OCI-LY7 (cell line): ENCODE results near the gene SOX5. TPM values are rescaled to one million over a fixed set of nuclear protein-coding genes. Genes with fewer than 3 reads are reported as not detected.

Experiments used
- BruUV-seq: library from RNA; stranded (reverse); fragments of 400-500 nt; replicated peaks from 2 replicates; lab custom pipeline; 2021; lab: Mats Ljungman, UMichigan
- CTCF ChIA-PET: fragments of 300-600 bp; sonication (Branson Sonifier 250); formaldehyde crosslinking; loops from one replicate; lab custom pipeline; 2022; ENCODE audit warnings: antibody characterized with exemption; ENCODE audit not compliant: unreplicated experiment; lab: Charles Lee
- POLR2A ChIA-PET: fragments of 300-600 bp; sonication (Branson Sonifier 250); formaldehyde crosslinking; loops from one replicate; lab custom pipeline; 2022; ENCODE audit warnings: antibody characterized with exemption; lab: Charles Lee
- DNase-seq: peaks from one replicate; pipeline ENCODE4 v3.0.0-alpha.2; 2015; ENCODE audit warnings: low spot score
- H2AFZ ChIP-seq: fragments of 200-600 bp; sonication (generic), shearing (Covaris generic); 2 replicates; pipeline ENCODE4 v1.6.1; 2014; ENCODE audit warnings: mild to moderate bottlenecking, antibody characterized with exemption, low read length, moderate library complexity
- H3K27ac ChIP-seq: fragments of 200-600 bp; sonication (generic); 2 replicates; pipeline ENCODE4 v1.5.1; 2014; ENCODE audit warnings: mixed run types, low read depth, mild to moderate bottlenecking, moderate library complexity, low read length, inconsistent platforms; ENCODE audit not compliant: poor library complexity, severe bottlenecking
- H3K36me3 ChIP-seq: fragments of 200-600 bp; sonication (generic); 2 replicates; pipeline ENCODE4 v1.6.1; 2014; ENCODE audit warnings: mild to moderate bottlenecking, antibody characterized with exemption, low read length, moderate library complexity, mixed read lengths; ENCODE audit not compliant: insufficient read depth
- H3K4me1 ChIP-seq: fragments of 200-600 bp; sonication (generic); 2 replicates; pipeline ENCODE4 v1.5.1; 2014; ENCODE audit warnings: mild to moderate bottlenecking, low read length; ENCODE audit not compliant: insufficient read depth, poor library complexity, severe bottlenecking
- H3K4me2 ChIP-seq: fragments of 200-600 bp; sonication (generic); 2 replicates; pipeline ENCODE4 v1.6.1; 2014; ENCODE audit warnings: mild to moderate bottlenecking, low read length
- H3K4me3 ChIP-seq: fragments of 200-600 bp; sonication (generic); 2 replicates; pipeline ENCODE4 v1.5.1; 2014; ENCODE audit warnings: mild to moderate bottlenecking, low read depth, low read length; ENCODE audit not compliant: poor library complexity, severe bottlenecking
- H3K79me2 ChIP-seq: fragments of 200-600 bp; sonication (generic); 2 replicates; pipeline ENCODE4 v1.6.1; 2016; ENCODE audit warnings: low read depth, mild to moderate bottlenecking, low read length, moderate library complexity, mixed read lengths; ENCODE audit not compliant: insufficient read depth
- H3K9me2 ChIP-seq: fragments of 200-600 bp; sonication (generic); 2 replicates; pipeline ENCODE4 v1.6.1; 2016; ENCODE audit warnings: mild to moderate bottlenecking, low read length, mixed read lengths; ENCODE audit not compliant: insufficient read depth
- H3K9me3 ChIP-seq: fragments of 200-600 bp; sonication (generic); 2 replicates; pipeline ENCODE4 v1.6.1; 2014; ENCODE audit warnings: mild to moderate bottlenecking, mixed run types, low read length, mixed read lengths
- H4K20me1 ChIP-seq: fragments of 200-600 bp; sonication (generic); 2 replicates; pipeline ENCODE4 v1.6.1; 2014; ENCODE audit warnings: mild to moderate bottlenecking, antibody characterized with exemption, low read length, moderate library complexity, mixed read lengths; ENCODE audit not compliant: insufficient read depth
- CTCF ChIP-seq: fragments of 200-600 bp; sonication (generic); conservative IDR thresholded peaks from 2 replicates; pipeline ENCODE4 v1.5.1; 2014; ENCODE audit warnings: mild to moderate bottlenecking, antibody characterized with exemption, low read length, moderate library complexity, mixed read lengths
- EZH2phosphoT487 ChIP-seq: fragments of 200-600 bp; sonication (generic); IDR thresholded peaks from 2 replicates; pipeline ENCODE4 v1.6.1; 2018; ENCODE audit warnings: low read depth, borderline replicate concordance, mild to moderate bottlenecking, mixed run types, antibody characterized with exemption, low read length, moderate library complexity, mixed read lengths
- intact Hi-C: fragments of 100-400 bp; cut with micrococcal nuclease; formaldehyde crosslinking; loops from one replicate; pipeline ENCODE4 v1.10.0; 2022; ENCODE audit not compliant: unreplicated experiment
- total RNA-seq, 2 experiments: library from RNA; depleted of rRNA in 1 of 2; stranded (reverse); fragments of >200 nt in 1 of 2; shearing (Covaris generic) in 1 of 2; gene quantifications; 2 replicates each; pipeline ENCODE4 v1.2.3, GENCODE V29; 2014 to 2022

SOX5 gene
- total RNA-seq, 2 experiments from 2014 or later: 0.16 TPM; not detected in 1

- Histone ChIP-seq H3K4me2 (no peak overlapping the region), H4K20me1 (no peaks in the 10 kb centered on the region), H3K4me1 (no peaks in the 10 kb centered on the region), H3K4me3 (no peak overlapping the region), H2AFZ (no peak overlapping the region), H3K79me2 (no peaks in the 10 kb centered on the region), H3K9me3 (no peaks in the 10 kb centered on the region), H3K36me3 (no peaks in the 10 kb centered on the region), H3K27ac (no peak overlapping the region), H3K9me2 (no peaks in the 10 kb centered on the region)
- intact Hi-C loops: no loop called here
- DNase-seq: no peak
- no TSS peak for BruUV-seq
- TF ChIP-seq CTCF (no peak), EZH2phosphoT487 (no peak)
- POLR2A ChIA-PET: no interaction called here
- CTCF ChIA-PET: no interaction called here
Measured at GRCh38 chr12:23744696-23745095, 204.8 kb downstream of the SOX5 start.

GRCh38 chr12:23742574-23742973, 206.9 kb downstream of the SOX5 start:
- no peaks in the 10 kb centered on the region for H3K4me1 ChIP-seq
- H3K4me2 ChIP-seq: no peak overlapping the region
- no peaks in the 10 kb centered on the region for H3K9me2 ChIP-seq
- CTCF ChIA-PET: no interaction called here
- no peaks in the 10 kb centered on the region for H3K36me3 ChIP-seq
- no peaks in the 10 kb centered on the region for H3K79me2 ChIP-seq
- H2AFZ ChIP-seq: no peak overlapping the region
- no peak for DNase-seq
- H3K9me3 ChIP-seq: no peaks in the 10 kb centered on the region
- no TSS peak for BruUV-seq
- TF ChIP-seq EZH2phosphoT487 (no peak), CTCF (no peak)
- intact Hi-C loops: no loop called here
- POLR2A ChIA-PET: no interaction called here
- no peak overlapping the region for H3K27ac ChIP-seq
- H4K20me1 ChIP-seq: no peaks in the 10 kb centered on the region
- no peak overlapping the region for H3K4me3 ChIP-seq

GRCh38 chr12:23731493-23731892, 218.0 kb downstream of the SOX5 start:
- POLR2A ChIA-PET: no interaction called here

More at GRCh38 chr12:23731493-23731892, 218.0 kb downstream of the SOX5 start:
- CTCF ChIA-PET: no interaction called here
- Histone ChIP-seq H3K4me2 (no peak overlapping the region), H3K9me3 (no peaks in the 10 kb centered on the region), H2AFZ (no peak overlapping the region), H3K36me3 (no peaks in the 10 kb centered on the region), H3K79me2 (no peaks in the 10 kb centered on the region), H3K4me3 (no peak overlapping the region), H4K20me1 (no peaks in the 10 kb centered on the region), H3K4me1 (no peaks in the 10 kb centered on the region), H3K9me2 (no peaks in the 10 kb centered on the region), H3K27ac (no peak overlapping the region)
- TF ChIP-seq CTCF (no peak), EZH2phosphoT487 (no peak)
- BruUV-seq: no TSS peak
- intact Hi-C loops: no loop called here
- no peak for DNase-seq
